Measurements from ENCODE around the gene FBRS. TPM values are rescaled to one million over a fixed set of nuclear protein-coding genes. Genes with fewer than 3 reads are reported as not detected.

The FBRS gene
- total RNA-seq, 1 experiment from 2014 or later: 16.8 TPM

- no peak overlapping the region for H4K5ac ChIP-seq (ENCODE audit: insufficient read length, low read depth, low read length)
- H3K56ac ChIP-seq (ENCODE audit: insufficient read length, low read depth, low read length): no peak overlapping the region
- peaks cover 65% of the 10 kb centered on the region for H3K27me3 ChIP-seq (ENCODE audit: insufficient read depth, low read length)
- H3K27ac ChIP-seq (ENCODE audit: insufficient read length, low read depth, low read length): no peak overlapping the region
- no peaks in the 10 kb centered on the region for H3K4me1 ChIP-seq (ENCODE audit: insufficient read depth, low read length)
- no peak overlapping the region for H2BK20ac ChIP-seq (ENCODE audit: low read depth, low read length, poor library complexity, severe bottlenecking)
- no peak overlapping the region for H3K4me2 ChIP-seq (ENCODE audit: insufficient read depth, insufficient read length, low read length)
- WGBS (ENCODE audit: extremely low coverage, insufficient read length, low lambda C conversion rate): no CpG with 5 or more reads among the region's 3 CpGs
- peaks cover 2% of the 10 kb centered on the region for H4K20me1 ChIP-seq (ENCODE audit: control insufficient read depth, insufficient read depth, insufficient read length)
- Mint-ChIP-seq H3K4me1 (peaks cover 7 to 9% of the 10 kb centered on the region in 2 experiments), H3K36me3 (ENCODE audit: insufficient read depth in 1 of 3, low read depth in 3 of 3) (no peaks in the 10 kb centered on the region), H3K4me3 (no peak overlapping the region; a peak in 1 of 5 replicates), H3K27ac (no peak overlapping the region), H3K27me3 (ENCODE audit: low read depth) (peaks cover 97% of the 10 kb centered on the region), H3K9me3 (peaks cover 5 to 34% of the 10 kb centered on the region in 2 experiments; a peak in 3 of 5 replicates)
- H3T11ph ChIP-seq (ENCODE audit: low read length): no peak overlapping the region
- no peak overlapping the region for H3K23ac ChIP-seq (ENCODE audit: insufficient read length, low read depth, low read length)
- H3K79me2 ChIP-seq (ENCODE audit: insufficient read depth, low read length): no peaks in the 10 kb centered on the region
- no peak overlapping the region for H2BK12ac ChIP-seq (ENCODE audit: insufficient read length, low read depth, low read length)
- no peaks in the 10 kb centered on the region for H3K23me2 ChIP-seq (ENCODE audit: insufficient read length, low read depth, low read length, poor library complexity, severe bottlenecking)
- no peak overlapping the region for H2AFZ ChIP-seq (ENCODE audit: low read length)
- no peak overlapping the region for H4K91ac ChIP-seq (ENCODE audit: insufficient read length, low read depth, low read length)
- no peak for TF ChIP-seq CTCF (conservative IDR thresholded peaks at IDR 0.05)
- H3K79me1 ChIP-seq (ENCODE audit: insufficient read depth, low read depth, low read length, poor library complexity, severe bottlenecking): no peaks in the 10 kb centered on the region
- no peak for DNase-seq
- H3K14ac ChIP-seq (ENCODE audit: insufficient read depth, low read length): no peak overlapping the region
- no peak overlapping the region for H4K8ac ChIP-seq (replicated peaks; ENCODE audit: insufficient read length, low read depth, low read length)
- no peak overlapping the region for H2AK5ac ChIP-seq (ENCODE audit: insufficient read length, low read length)
- H3K9ac ChIP-seq (ENCODE audit: extremely low read depth, insufficient read length, low read length): no peak overlapping the region
- H3K9me3 ChIP-seq (ENCODE audit: control insufficient read depth, low read depth, low read length): no peaks in the 10 kb centered on the region
- no peak overlapping the region for H2BK120ac ChIP-seq (ENCODE audit: low read depth, low read length, poor library complexity, severe bottlenecking)
- no peak overlapping the region for H3K18ac ChIP-seq (ENCODE audit: insufficient read length, low read depth, low read length)
- no peak overlapping the region for H3K4ac ChIP-seq (ENCODE audit: low read depth, low read length)
- H2BK15ac ChIP-seq (ENCODE audit: low read depth, low read length): no peak overlapping the region
- no peak overlapping the region for H2BK5ac ChIP-seq (ENCODE audit: insufficient read length, low read length)
Observed at GRCh38 chr16:30680326-30680725, 22.1 kb downstream of the FBRS start.

All from H9 (cell line).